ENCODE data around the gene CADPS2. TPM values are rescaled to one million over a fixed set of nuclear protein-coding genes. Genes with fewer than 3 reads are reported as not detected.

CADPS2 gene
- polyA plus RNA-seq, 1 experiment, result 0.38 TPM

- ChIA-PET POLR2A (no interaction called here), CTCF (no interaction called here)
- Histone ChIP-seq H3K36me3 (ENCODE audit: control insufficient read depth, insufficient read depth, low read length) (no peaks in the 10 kb centered on the region), H3K4me3 (ENCODE audit: low read depth, low read length) (no peak overlapping the region), H3K27me3 (ENCODE audit: control insufficient read depth, insufficient read depth, low read length) (peaks cover 37% of the 10 kb centered on the region)
- DNase-seq (ENCODE audit: low read depth), result no peak
- TF ChIP-seq, protein P1, sequence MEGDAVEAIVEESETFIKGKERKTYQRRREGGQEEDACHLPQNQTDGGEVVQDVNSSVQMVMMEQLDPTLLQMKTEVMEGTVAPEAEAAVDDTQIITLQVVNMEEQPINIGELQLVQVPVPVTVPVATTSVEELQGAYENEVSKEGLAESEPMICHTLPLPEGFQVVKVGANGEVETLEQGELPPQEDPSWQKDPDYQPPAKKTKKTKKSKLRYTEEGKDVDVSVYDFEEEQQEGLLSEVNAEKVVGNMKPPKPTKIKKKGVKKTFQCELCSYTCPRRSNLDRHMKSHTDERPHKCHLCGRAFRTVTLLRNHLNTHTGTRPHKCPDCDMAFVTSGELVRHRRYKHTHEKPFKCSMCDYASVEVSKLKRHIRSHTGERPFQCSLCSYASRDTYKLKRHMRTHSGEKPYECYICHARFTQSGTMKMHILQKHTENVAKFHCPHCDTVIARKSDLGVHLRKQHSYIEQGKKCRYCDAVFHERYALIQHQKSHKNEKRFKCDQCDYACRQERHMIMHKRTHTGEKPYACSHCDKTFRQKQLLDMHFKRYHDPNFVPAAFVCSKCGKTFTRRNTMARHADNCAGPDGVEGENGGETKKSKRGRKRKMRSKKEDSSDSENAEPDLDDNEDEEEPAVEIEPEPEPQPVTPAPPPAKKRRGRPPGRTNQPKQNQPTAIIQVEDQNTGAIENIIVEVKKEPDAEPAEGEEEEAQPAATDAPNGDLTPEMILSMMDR (IDR thresholded peaks at IDR 0.05; ENCODE audit: insufficient read depth, low read depth, low read length), result no peak
Observed at GRCh38 chr7:122315507-122316466, 570.5 kb downstream of the CADPS2 start.

- POLR2A ChIA-PET, result no interaction called here
- CTCF ChIA-PET, result no interaction called here
- no peak for DNase-seq (ENCODE audit: low read depth)
- peaks cover 41% of the 10 kb centered on the region for H3K27me3 ChIP-seq (ENCODE audit: control insufficient read depth, insufficient read depth, low read length)
- H3K4me3 ChIP-seq (ENCODE audit: low read depth, low read length), result no peak overlapping the region
- TF ChIP-seq, protein P1 (IDR thresholded peaks at IDR 0.05; ENCODE audit: insufficient read depth, low read depth, low read length), result no peak
- no peaks in the 10 kb centered on the region for H3K36me3 ChIP-seq (ENCODE audit: control insufficient read depth, insufficient read depth, low read length)
Observed at GRCh38 chr7:122314284-122314683, 572.0 kb downstream of the CADPS2 start.

DNA sequence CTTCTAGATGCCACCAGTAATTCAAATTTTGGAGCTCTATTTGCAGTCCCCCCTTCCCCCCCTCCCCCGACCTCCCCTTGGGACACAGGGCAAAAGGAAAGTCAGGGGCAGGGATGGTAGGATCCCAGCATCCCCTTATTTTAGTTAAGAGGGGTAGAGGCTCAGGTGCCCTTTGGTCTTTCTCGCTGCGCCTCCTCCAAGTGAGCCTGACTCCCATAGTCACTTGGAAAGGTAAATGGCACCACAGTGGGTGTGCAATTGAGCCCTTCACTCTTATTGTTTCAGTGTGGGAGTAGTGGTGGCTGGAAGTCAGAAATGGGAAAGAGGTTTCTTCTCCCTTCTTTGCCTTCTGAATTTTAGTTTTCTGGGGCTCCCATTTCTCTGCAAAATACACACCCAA, 573.5 kb downstream of the CADPS2 start:
- DNase-seq (ENCODE audit: low read depth), result no peak
- Histone ChIP-seq H3K36me3 (ENCODE audit: control insufficient read depth, insufficient read depth, low read length) (no peaks in the 10 kb centered on the region), H3K27me3 (ENCODE audit: control insufficient read depth, insufficient read depth, low read length) (peaks cover 45% of the 10 kb centered on the region), H3K4me3 (ENCODE audit: low read depth, low read length) (no peak overlapping the region)
- POLR2A ChIA-PET, result no interaction called here
- TF ChIP-seq, protein P1 (IDR thresholded peaks at IDR 0.05; ENCODE audit: insufficient read depth, low read depth, low read length), result no peak
- CTCF ChIA-PET, result no interaction called here

DNA sequence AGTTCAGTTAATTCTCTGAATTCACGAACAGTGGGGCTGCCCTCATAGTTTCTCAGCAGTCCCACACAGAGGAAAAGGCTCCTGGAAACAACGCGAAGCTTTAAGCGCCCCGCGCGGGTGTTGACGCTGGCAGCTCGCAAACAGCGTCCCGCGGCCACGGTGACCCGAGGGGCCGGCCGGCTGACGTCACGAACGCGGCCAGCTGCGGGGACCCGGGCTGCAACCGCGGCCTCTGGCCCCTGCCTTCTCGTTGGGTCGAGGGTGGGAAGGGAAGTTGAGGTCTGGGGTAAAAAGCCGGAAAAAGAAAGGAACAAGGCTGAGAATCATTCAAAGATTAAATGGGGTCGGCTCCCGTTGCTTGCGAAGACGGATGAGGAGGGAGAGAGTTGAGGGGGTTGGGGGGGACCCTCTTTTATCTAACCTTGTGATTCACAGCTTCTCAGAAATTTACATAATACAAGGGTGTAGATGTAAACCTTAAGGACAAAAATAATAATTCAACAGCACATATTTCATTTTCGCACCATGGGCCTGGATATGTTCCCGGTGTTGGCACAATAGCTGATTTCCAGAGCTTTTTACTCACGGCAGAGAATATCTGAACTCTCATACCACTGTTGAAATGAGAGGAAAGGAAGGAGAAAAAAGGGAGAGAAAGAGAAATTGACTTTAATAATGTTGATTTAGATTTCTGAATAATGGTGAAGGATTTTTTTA, 574.4 kb downstream of the CADPS2 start:
- TF ChIP-seq, protein P1 (IDR thresholded peaks at IDR 0.05; ENCODE audit: insufficient read depth, low read depth, low read length), result no peak
- H3K27me3 ChIP-seq (ENCODE audit: control insufficient read depth, insufficient read depth, low read length), result peaks cover 45% of the 10 kb centered on the region
- POLR2A ChIA-PET, result no interaction called here
- no peak for DNase-seq (ENCODE audit: low read depth)
- no peaks in the 10 kb centered on the region for H3K36me3 ChIP-seq (ENCODE audit: control insufficient read depth, insufficient read depth, low read length)
- no peak overlapping the region for H3K4me3 ChIP-seq (ENCODE audit: low read depth, low read length)
- CTCF ChIA-PET, result no interaction called here

- CTCF ChIA-PET, result no interaction called here
- Histone ChIP-seq H3K36me3 (ENCODE audit: control insufficient read depth, insufficient read depth, low read length) (no peaks in the 10 kb centered on the region), H3K27me3 (ENCODE audit: control insufficient read depth, insufficient read depth, low read length) (peaks cover 47% of the 10 kb centered on the region), H3K4me3 (ENCODE audit: low read depth, low read length) (no peak overlapping the region)
- POLR2A ChIA-PET, result no interaction called here
- TF ChIP-seq, protein P1 (IDR thresholded peaks at IDR 0.05; ENCODE audit: insufficient read depth, low read depth, low read length), result no peak
- no peak for DNase-seq (ENCODE audit: low read depth)
Observed at GRCh38 chr7:122311050-122311700, 575.1 kb downstream of the CADPS2 start.
